Ammon's horn (tissue), 1 donor: ENCODE measurements around the gene DPEP3.
"Not testable (repeated sequence)": the region's sequence is repeated elsewhere in the genome, so short reads cannot be mapped to it uniquely, and the experiment has no call there.

ENCODE experiments used
- DNase-seq: peaks from one replicate; pipeline ENCODE4 v3.0.0-alpha.2; 2016; ENCODE audit warnings: low spot score

Gene DPEP3

GRCh38 chr16:67945392-67945933 lies 34.8 kb downstream of the DPEP3 start:
- DNase-seq: no peak

GRCh38 chr16:67944690-67945391 lies 35.5 kb downstream of the DPEP3 start:
- no peak for DNase-seq

GRCh38 chr16:67943619-67944504 lies 36.4 kb downstream of the DPEP3 start, which contains the start of gene LCAT:
Gene LCAT, minus strand, starts transcription at chr16:67944120. Its CDS starts 19 bp downstream, at chr16:67944101.
- peak; percentile 89 for DNase-seq

DNA sequence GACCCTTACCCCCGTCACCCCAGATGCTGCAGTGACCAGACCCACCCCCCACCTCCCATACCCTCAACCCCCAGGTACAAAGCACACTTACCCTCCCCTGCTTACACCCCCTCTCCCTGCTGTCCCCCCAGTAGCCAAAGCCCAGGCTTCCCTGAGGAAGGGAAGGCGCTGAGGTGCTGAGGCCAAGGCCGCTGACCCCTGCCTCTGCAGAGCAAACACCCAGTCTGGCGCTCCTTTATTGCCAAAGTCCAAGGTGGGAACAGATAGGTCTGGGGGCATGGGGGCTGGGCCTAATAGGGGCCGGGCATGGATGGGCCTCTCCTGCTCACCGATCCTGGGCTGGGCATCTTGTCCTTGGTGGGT lies 37.1 kb downstream of the DPEP3 start:
- no peak for DNase-seq

GRCh38 chr16:67942510-67943255 lies 37.6 kb downstream of the DPEP3 start:
- DNase-seq: no peak

GRCh38 chr16:67942200-67942509 lies 38.1 kb downstream of the DPEP3 start:
- DNase-seq: peak; percentile 54

DNA sequence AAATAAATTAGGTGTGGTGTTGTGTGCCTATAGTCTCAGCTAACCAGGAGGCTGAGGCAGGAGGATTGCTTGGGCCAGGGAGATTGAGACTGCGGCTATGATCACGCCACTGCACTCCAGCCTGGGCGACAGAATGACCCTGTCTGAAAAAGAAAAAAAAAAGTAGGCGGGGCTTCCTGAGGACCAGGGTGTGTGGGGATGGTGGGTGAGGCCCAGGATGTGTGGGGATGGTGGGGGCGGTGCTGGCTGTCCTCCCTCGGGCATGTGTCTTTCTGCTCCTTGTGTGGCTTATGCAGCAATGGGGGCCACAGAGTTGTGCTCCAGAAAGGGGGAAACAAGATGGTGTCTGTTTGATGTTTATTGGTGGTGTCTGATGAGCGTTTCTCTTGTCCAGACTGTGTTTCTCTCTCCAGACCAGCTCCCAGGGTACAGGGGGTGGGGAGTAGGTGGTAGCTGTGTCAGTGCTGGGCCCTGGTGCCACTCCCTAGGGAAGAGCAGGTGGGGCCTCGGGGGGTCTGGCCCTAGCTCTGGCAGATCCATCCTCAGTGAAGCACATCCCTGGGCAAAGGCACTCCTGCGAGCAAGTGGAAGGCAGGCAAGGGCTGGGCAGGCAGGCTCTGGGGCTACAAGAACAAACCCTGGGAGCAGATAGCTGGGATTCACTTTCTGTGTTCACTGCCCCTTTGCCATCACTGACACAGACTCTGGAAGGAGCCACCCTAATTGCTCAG lies 38.7 kb downstream of the DPEP3 start:
- no peak for DNase-seq

DNA sequence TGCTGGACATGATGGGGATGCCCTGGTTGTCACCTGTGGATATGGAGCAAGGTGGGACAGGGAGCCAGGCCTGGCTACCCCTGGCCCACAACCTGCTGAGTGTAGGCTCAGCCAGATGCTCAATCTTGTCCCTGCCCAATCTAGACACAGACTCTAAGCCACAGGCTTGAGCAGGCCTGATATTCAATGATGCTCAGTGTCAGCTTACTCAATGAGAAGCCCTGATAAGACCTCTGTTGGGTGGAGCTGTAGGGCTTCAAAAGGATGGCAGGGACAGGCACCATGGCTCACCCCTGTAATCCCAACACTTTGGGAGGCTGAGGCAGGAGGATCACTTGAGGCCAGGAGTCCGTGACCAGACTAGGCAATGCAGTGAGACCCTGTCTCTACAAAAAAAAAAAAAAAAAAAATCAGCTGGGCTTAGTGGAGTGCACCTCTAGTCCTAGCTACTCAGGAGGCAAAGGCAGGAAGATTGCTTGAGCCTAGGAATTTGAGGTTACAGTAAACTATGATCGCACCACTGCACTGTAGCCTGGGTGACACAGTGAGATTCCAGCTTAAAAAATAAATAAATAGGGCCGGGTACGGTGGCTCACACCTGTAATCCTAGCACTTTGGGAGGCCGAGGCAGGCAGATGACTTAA lies 39.7 kb downstream of the DPEP3 start:
- no peak for DNase-seq

- DNase-seq: no peak
Measured at GRCh38 chr16:67939507-67940445, 40.5 kb downstream of the DPEP3 start.

GRCh38 chr16:67937713-67938112 lies 42.6 kb downstream of the DPEP3 start:
- not testable (repeated sequence) for DNase-seq

GRCh38 chr16:67936880-67937605 lies 43.3 kb downstream of the DPEP3 start:
- peak; percentile 76 for DNase-seq

DNA sequence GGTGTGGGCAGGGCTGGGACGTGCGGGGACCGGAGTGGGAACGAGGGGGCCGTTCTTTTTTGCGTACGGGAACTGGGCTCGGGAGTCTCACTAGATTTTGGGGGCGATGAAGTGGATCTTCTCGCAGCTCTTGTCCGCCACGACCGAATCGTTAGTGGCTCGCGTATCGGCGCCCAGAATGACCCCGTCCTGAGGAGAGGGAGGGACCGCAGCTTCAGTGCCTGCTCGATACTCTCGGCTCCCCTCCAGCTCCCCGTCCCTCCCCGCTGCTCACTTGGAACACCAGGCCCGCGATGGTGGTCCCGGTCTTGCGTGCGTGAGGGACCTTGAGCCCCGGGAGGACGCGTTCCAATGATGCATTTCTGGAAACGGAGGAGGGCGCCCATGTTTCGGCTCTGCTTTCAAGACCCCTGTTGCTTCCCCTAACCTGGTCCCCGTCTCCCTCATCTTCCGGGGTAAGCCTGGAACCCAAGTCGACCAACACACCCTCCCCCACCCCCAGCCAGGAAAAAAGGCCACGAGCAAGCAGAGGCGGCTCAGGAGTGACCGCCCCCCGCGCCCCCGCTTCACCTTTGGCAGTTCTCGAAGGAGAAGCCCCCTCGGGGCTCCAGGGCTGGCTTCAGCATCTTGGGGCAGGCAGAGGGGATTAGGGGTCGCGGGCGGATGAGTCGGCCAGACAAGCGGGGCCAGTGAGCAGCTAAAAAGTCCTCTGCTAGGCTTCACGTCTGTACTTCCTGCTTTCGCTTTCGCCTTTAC lies 44.0 kb downstream of the DPEP3 start, which contains the start of gene PSMB10:
PSMB10 (minus strand) TSS at position 727 of the 756 bp plus-strand sequence; CDS start at position 626, 101 bp downstream.
- peak; percentile 66 for DNase-seq

DNA sequence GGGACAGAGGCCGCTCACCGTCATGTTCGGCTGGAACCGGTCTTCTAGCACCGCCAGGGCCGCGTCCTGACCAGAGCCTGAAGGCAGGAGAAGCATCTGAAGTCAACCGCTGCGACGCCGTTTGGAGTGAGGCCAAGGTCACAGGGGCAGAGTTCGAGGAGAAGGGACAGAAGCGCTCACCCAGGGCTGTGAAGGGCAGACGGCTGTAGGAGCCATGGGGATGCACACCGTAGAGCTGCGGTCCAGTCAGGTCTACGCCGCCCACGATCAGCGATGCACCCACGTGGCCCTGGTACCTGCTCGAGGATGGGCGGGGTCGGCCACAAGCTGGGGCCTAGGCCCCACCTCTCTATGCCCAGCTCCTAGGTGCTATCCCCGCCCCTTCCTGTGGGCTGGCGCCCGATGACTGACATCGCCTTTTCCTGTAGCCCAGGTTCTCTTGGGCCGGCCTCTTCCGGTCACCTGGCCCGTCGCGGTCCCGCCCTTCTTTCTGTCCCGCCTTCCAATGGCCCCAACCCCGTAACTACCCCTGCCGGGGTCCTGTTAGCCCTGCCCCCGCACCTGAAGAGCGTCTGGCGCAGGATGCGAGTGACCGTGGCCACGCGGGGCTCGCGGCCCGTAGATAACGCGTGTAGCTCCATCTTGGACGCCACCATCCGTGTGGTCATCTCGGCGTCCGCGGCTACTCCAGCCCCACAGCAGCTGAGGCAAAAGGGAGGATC lies 44.7 kb downstream of the DPEP3 start:
- DNase-seq: peak; percentile 98

DNA sequence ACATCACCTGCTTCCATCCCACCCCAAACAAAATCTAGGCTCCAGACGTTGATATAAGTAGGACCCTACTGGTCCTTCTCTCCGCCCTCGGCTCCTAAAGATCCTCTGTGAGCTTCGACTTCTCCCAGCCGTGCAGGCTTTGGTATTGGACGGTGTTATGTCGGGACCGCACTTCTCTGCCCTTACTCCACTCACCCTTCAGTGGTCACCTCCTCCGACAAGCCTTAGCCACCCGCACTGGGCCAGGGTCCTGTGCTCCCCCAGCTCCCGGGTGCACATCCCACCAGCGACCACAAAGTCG lies 45.2 kb downstream of the DPEP3 start:
- no peak for DNase-seq

DNA sequence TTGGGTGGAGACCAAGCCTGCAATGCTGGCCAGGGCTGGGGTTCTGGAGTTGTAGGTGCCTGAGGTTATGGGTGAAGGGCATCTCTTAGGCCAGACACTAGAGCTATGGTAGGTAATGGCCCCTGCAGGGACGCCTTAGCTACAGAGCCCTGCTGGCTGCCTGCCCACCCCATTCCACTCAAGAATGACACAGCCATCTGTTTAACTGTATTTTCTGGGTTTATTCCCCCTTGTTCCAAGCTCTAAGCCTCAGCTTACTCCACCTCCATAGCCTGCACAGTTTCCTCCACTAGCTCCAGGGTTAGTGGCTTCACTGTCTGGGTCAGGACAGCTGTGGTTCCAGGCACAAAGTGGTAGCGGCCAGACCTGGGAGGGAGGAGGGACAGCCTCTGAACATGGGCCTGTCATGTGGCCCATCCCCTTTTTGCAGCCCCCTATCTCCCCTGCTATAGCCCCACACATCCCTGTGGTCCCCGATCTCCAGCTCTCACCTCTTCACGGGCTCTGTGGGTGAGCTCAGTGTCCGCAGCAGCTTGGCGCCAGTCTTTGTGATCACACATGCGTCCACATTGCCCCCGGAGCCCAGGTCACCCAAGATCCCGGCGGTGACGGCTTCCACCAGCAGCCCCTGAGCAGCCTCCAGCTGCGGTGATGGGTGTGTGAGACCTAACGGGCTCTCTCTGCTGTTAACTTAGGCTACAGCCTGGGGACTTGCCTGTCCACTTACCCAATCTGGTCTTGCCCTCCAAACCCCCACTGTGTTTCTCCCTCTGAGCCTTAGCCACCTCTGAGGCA lies 45.8 kb downstream of the DPEP3 start:
- DNase-seq: no peak

DNA sequence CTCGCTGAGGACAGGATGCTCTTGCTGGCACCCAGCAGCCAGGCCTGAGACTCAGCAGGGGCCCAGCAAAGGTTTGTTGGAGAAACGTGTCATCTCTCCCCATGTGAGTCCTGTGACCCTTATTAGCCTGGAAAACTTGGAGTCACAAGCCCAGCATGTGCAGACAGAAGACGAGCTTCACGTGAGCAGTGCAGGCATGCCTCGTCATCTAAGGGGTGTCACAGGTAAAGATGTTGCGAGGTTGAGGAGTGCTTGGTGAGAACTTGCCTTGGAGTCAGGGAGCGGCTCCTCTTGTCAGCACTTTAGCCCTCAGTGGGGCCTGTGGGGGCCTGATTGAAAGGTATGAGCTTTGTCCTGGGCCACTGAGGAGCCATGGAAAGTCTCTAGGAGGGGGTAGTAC lies 46.5 kb downstream of the DPEP3 start:
- DNase-seq: no peak

- no peak for DNase-seq
Measured at GRCh38 chr16:67932462-67932840, 47.8 kb downstream of the DPEP3 start.
